ENCODE results near the gene AKAP6.

- TF ChIP-seq, protein P1, sequence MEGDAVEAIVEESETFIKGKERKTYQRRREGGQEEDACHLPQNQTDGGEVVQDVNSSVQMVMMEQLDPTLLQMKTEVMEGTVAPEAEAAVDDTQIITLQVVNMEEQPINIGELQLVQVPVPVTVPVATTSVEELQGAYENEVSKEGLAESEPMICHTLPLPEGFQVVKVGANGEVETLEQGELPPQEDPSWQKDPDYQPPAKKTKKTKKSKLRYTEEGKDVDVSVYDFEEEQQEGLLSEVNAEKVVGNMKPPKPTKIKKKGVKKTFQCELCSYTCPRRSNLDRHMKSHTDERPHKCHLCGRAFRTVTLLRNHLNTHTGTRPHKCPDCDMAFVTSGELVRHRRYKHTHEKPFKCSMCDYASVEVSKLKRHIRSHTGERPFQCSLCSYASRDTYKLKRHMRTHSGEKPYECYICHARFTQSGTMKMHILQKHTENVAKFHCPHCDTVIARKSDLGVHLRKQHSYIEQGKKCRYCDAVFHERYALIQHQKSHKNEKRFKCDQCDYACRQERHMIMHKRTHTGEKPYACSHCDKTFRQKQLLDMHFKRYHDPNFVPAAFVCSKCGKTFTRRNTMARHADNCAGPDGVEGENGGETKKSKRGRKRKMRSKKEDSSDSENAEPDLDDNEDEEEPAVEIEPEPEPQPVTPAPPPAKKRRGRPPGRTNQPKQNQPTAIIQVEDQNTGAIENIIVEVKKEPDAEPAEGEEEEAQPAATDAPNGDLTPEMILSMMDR (IDR thresholded peaks at IDR 0.05; ENCODE audit: insufficient read depth, low read depth, low read length) = no peak
- TF ChIP-seq EZH2 (IDR thresholded peaks at IDR 0.05; ENCODE audit: insufficient read depth, low read length) = no peak
Observed at GRCh38 chr14:32709027-32709426, 379.9 kb downstream of the AKAP6 start.
